ENCODE measurements around the gene ZNF277.
"Not testable (repeated sequence)": the region's sequence is repeated elsewhere in the genome, so short reads cannot be mapped to it uniquely, and the experiment has no call there.

ZNF277 gene

GRCh38 chr7:112300072-112300471, 93.6 kb downstream of the ZNF277 start:
- DNase-seq, result no peak

GRCh38 chr7:112300831-112301407, 94.4 kb downstream of the ZNF277 start:
- DNase-seq, result no peak

- DNase-seq, result no peak
Observed at GRCh38 chr7:112302566-112302965, 96.1 kb downstream of the ZNF277 start.

DNA sequence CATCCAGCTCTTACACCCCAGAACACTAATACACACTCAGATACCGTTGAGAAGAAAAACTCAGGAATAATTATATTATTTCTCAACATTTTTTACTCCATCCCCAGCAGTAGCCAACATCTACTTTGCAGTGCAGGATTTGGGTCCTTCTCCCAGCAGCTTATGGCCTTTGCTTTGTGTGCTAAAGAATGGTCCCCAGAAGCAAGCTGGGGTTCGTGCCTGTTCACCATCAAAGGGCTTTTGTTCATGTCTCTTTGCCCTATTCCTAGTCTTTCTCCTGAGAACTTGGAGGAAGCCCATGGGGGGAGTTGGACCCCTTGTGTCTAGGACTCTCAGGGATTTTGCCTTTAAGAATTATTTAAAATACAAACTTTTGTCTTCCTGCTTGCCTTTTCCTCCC, 100.4 kb downstream of the ZNF277 start:
- DNase-seq, result no peak

GRCh38 chr7:112307506-112307905, 101.0 kb downstream of the ZNF277 start:
- DNase-seq, result no peak

DNA sequence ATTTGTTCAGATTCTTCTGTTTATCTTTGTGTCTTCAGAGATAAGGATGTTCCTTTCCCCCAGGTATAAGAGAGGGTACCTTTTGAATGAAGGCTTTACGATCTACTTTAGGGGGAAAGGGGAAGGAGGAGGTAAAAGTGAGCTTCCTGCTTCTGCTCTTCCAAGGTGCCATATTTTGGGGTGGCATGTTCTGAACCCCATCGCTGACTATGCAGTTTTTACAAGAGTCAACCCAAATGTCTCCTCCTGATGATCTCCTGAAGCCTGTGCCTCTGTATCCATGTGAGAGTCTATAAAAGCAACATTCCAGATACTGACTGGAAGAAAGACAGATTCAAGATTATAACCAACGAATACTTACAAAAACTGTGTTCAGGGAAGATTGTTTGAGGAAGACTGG, 102.5 kb downstream of the ZNF277 start:
- no peak for DNase-seq

GRCh38 chr7:112316803-112317202, 110.3 kb downstream of the ZNF277 start:
- DNase-seq, result not testable (repeated sequence)

- DNase-seq, result no peak
Observed at GRCh38 chr7:112322070-112322469, 115.6 kb downstream of the ZNF277 start.

- DNase-seq, result no peak
Observed at GRCh38 chr7:112327566-112327965, 121.1 kb downstream of the ZNF277 start.

DNA sequence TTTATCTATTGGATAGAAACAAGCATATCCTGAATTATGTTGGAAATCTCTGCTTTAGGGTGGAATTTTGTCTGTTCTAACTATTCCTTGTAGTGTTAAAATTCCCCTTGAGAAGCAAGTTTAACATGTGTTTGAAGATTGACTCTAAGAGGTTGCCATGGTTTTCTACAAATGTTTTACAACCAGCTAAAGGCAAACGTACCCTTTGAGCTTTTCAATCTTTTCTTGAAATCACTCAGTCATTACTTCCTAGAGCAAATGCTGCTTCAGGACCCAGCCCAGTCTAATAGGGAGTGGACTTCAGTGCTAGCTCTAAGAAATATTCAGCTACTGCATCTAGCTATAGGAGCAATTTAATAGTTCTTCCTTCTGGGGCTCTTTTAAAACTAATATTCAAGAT, 125.0 kb downstream of the ZNF277 start:
- DNase-seq, result no peak

DNA sequence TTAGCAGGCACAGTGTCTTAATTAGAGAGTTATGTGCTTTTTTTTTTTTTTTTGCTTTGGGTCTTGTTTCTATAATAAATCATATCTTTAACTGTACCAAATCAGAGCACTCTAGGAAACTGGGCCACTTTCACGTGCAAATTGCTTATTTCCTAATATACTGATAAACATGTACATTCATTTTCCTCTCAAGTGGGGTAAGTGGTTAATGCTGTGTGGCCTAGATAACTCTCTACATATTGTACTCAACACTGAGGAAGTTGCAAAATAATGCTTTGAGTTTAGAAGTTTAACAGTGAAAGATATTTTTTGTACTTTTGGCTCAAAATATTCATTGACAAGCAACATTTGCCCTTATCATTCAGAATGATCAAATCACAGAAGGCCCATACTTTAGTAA, 127.9 kb downstream of the ZNF277 start:
- no peak for DNase-seq

GRCh38 chr7:112336261-112336660, 129.8 kb downstream of the ZNF277 start:
- no peak for DNase-seq

- no peak for DNase-seq
Observed at GRCh38 chr7:112336936-112337576, 130.6 kb downstream of the ZNF277 start.

DNA sequence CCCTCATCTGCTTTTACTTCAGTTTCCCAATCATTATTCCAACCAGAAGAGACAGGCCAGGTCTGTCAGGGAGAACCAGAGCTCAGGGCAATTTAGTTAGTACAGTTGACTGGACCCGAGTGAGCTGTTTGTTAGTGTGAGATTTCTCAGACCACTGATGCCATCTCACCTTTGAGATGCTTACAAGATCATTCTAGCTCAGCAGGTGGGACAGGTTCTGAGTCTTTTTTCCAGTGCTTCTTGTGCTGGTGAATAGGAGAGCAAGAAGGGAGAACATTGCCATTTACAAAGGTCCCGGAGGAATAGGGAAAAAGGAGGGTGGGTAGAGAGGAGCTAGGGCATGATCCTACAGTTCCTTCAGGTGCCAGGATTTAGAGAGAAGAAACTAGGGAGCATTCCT, 131.4 kb downstream of the ZNF277 start:
- no peak for DNase-seq

DNA sequence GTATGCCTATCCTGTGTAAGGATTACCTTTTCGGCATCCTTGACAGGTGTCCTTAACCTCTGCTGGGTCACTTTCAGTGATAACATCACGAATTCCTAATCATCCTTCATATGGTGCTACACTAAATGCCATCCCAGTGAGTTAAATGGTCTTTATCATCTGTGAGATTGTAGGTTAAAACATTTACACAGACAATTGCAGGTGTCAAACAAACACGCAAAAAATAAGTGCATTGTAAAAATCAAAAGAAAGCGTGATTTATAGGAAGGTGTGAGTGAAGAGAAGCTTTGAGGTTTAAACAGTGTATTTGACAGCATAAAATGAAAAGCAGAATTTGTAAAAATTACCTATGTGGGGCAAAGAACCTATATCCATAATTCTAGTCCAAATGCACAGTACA, 132.3 kb downstream of the ZNF277 start:
- DNase-seq, result no peak

GRCh38 chr7:112341464-112341863, 135.0 kb downstream of the ZNF277 start:
- DNase-seq, result no peak

GRCh38 chr7:112346381-112347060, 140.0 kb downstream of the ZNF277 start:
- DNase-seq, result no peak

DNA sequence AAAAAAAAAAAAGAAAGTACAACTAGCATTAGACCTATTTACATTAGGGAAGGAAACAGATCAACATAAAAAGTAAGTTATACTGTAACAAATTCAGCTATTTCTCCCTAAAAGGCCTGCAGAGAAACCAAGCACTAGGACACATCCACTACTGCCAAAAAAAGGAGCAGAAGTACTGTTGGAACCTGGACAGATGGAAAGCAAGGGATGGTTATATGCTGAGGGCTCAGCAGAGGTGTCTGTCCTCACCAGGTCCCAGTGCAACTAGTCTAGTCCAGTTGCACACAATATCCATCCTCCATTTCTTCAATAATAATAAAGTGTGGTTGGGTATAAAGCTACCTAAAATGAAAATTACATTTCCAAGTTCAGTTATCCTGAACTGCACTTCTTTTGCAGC, 140.6 kb downstream of the ZNF277 start:
- DNase-seq, result no peak

GRCh38 chr7:112350585-112350984, 144.1 kb downstream of the ZNF277 start:
- no peak for DNase-seq

- DNase-seq, result no peak
Observed at GRCh38 chr7:112356596-112356995, 150.1 kb downstream of the ZNF277 start.

DNA sequence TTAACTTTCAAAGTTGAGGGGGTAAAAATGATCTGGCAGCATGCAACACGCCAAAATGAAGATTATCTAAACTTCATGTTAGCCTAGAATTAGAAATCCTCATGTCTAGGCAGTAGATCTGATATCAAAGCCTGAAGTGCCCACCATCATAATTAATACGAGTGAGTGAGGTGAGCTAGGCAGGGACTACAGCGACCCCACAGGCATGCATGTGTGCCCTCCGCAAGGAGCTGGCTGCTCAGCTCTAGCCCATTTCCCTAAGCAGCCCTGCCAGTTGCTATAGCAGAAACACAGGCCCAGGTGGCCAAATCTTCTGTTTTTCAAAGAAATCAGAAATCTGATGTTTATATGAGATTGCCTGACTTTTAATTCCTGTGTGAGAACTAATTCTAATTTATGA, 150.6 kb downstream of the ZNF277 start:
- DNase-seq, result no peak

DNA sequence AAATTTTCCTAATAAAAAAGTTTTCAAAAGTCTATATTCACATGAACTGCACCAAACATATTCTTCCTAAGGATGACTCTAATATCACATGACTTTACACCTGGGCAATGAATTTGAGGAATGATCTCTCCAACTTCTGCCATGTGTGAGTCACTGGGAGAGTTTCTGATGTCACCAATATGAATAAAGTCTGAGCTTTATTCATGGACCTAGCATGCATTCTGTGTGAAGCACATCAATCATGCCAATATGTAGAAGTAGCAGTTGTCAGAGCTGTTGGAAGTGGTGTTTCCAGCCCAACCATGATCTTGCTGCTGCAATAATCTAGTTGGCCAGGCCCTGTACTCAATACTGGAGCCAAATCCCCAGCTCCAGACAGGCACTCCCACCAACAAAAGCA, 152.0 kb downstream of the ZNF277 start:
- no peak for DNase-seq

DNA sequence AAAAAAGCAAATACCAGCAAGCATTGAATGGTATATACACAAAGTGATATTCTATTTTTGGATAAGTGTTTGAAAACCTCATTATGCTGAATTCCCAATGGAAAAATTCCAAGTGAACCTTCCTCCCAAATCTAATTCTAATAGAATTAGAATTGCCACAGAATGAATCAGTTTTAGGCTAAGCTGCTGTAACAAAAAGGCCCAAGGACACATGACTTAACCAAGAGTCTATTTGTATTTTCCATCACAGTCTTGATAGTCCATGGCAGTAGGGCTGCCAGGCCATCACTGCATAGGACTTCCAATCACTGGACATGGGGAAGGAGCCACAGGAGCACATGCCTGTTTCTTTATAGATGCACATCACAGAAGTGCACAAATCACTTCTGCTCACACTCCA, 152.6 kb downstream of the ZNF277 start:
- no peak for DNase-seq

- DNase-seq, result no peak
Observed at GRCh38 chr7:112360681-112361080, 154.2 kb downstream of the ZNF277 start.

DNA sequence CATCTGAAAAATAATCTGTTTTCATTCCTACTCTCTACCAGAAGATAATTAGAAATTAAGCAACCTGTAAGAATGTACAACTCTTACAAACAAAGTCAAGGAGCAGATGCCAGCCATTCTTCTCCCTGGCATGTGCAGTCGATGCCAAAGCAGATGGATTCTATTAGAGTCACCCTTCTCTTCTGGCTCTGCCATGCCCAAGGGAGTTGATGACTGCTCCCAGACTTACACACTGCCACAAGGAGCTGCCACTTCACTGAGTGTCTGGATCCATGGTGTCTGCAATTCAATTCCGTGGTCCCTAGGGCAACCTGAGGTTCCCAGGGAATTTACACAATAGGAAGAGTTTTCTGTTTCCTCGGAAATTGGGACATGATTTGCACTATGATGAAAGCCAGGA, 154.7 kb downstream of the ZNF277 start:
- no peak for DNase-seq

Data from NCI-H1105 (cell line).